HFFc6 (cell line): ENCODE measurements around the gene COL8A1. TPM values are rescaled to one million over a fixed set of nuclear protein-coding genes. Genes with fewer than 3 reads are reported as not detected.

ENCODE experiments used
- DNase-seq: peaks from one replicate; pipeline ENCODE4 v3.0.0-alpha.2; 2018
- H3K27ac Mint-ChIP-seq: 2 replicates; pipeline ENCODE4 v1.8.0; 2020; ENCODE audit warnings: mild to moderate bottlenecking, mixed read lengths
- H3K27me3 Mint-ChIP-seq: 2 replicates; pipeline ENCODE4 v1.8.0; 2021; ENCODE audit warnings: mild to moderate bottlenecking, moderate library complexity, mixed read lengths; ENCODE audit not compliant: insufficient read depth
- H3K36me3 Mint-ChIP-seq: 2 replicates; pipeline ENCODE4 v1.8.0; 2021; ENCODE audit warnings: low read depth, mixed read lengths
- H3K4me1 Mint-ChIP-seq: 2 replicates; pipeline ENCODE4 v1.8.0; 2020; ENCODE audit warnings: low read depth, mixed read lengths
- H3K4me3 Mint-ChIP-seq: 2 replicates; pipeline ENCODE4 v1.8.0; 2020; ENCODE audit warnings: mild to moderate bottlenecking, moderate library complexity, mixed read lengths
- H3K9me3 Mint-ChIP-seq: 2 replicates; pipeline ENCODE4 v1.8.0; 2020; ENCODE audit warnings: mild to moderate bottlenecking, mixed read lengths
- CTCF ChIP-seq: fragments of 200-600 bp; sonication (generic); IDR thresholded peaks from 2 replicates; pipeline ENCODE4 v1.5.0; 2021; ENCODE audit warnings: antibody characterized with exemption, mild to moderate bottlenecking
- total RNA-seq, 6 experiments: library from RNA; stranded (reverse); fragmentation: NEBNext Ultra II Directional; extraction: Animal tissue kit (Norgen Biotek cat#: 25700); gene quantifications; 2 replicates in 1 of 6; 3 replicates in 5 of 6; pipeline ENCODE4 v1.2.3, GENCODE V29; 2021

COL8A1 gene
- total RNA-seq, 6 experiments from 2014 or later, result 27.3 to 88.7 (median 30.1) TPM

DNA sequence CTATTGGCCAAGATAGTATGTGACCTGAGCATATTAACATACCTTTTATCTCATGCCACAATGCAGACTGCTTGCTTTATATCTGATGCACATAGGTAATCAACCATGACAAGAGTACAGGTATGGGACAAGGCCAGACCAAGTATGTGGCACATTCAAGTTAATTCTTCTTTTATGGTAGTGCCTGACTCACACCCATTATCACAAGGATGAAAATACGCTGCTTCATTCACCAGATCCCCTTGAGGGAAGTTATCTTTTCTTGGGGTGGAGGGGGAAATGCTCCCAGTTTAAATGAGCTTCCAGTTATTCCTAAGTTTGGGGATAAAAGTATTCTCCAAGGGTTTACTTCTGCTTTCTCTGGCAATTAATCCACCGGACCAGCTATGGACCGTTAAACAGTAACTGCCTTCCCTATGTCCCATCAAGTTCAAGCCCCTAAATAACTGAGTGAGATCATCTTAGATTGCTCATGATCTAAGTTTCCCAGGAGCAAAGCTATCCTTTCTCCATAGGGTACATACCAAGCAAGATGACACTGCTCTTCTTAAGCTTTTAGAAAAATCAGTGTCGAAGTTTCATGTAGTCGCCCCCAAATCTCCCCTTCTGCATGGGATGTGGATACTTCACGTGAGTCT lies 1.9 kb downstream of the COL8A1 start:
- no peak for TF ChIP-seq CTCF
- DNase-seq, result no peak
- H3K27ac Mint-ChIP-seq, result no peak overlapping the region; the same call in 1 of the 2 replicates
- H3K9me3 Mint-ChIP-seq, result no peaks in the 10 kb centered on the region
- H3K27me3 Mint-ChIP-seq, result peaks cover 3% of the 10 kb centered on the region; the same call in 1 of the 2 replicates
- H3K36me3 Mint-ChIP-seq, result no peaks in the 10 kb centered on the region
- H3K4me1 Mint-ChIP-seq, result peaks cover 84% of the 10 kb centered on the region
- H3K4me3 Mint-ChIP-seq, result peak overlapping the region; percentile 94; the same call in 1 of the 2 replicates

DNA sequence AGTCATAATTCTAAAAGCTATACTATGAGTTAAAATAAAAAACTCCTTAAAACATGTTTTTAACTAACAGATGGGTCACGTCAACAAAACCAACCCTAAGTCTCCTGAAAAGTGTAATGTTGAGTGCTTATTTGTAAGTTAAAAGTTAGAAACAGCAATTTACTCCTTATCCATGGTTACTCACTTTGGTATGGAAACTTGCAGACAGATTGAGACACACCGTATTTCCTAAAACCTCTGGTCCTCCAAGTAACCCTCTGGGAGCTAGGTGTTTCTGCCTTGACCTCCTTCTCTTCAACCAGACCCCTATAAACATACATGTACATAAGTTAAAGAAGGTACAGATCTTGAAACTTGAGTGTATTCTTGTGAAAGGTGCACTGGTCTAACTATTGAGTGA lies 3.1 kb downstream of the COL8A1 start:
- Mint-ChIP-seq H3K9me3 (no peaks in the 10 kb centered on the region), H3K27me3 (peaks cover 3% of the 10 kb centered on the region; the same call in 1 of the 2 replicates), H3K4me3 (no peak overlapping the region; the same call in 1 of the 2 replicates), H3K4me1 (peaks cover 86% of the 10 kb centered on the region), H3K27ac (peak overlapping the region; percentile 19; the same call in 1 of the 2 replicates), H3K36me3 (no peaks in the 10 kb centered on the region)
- TF ChIP-seq CTCF, result no peak
- no peak for DNase-seq

- Mint-ChIP-seq H3K9me3 (no peaks in the 10 kb centered on the region), H3K27me3 (peaks cover under 1% of the 10 kb centered on the region; the same call in 1 of the 2 replicates), H3K36me3 (no peaks in the 10 kb centered on the region), H3K4me3 (no peak overlapping the region), H3K4me1 (peaks cover 86% of the 10 kb centered on the region), H3K27ac (no peak overlapping the region)
- TF ChIP-seq CTCF, result no peak
- no peak for DNase-seq
These were observed 3.6 kb downstream of the COL8A1 start for GRCh38 chr3:99641982-99642381.

- no peak for DNase-seq
- no peaks in the 10 kb centered on the region for H3K36me3 Mint-ChIP-seq
- no peaks in the 10 kb centered on the region; the same call in 1 of the 2 replicates for H3K27me3 Mint-ChIP-seq
- TF ChIP-seq CTCF, result no peak
- no peak overlapping the region; the same call in 1 of the 2 replicates for H3K27ac Mint-ChIP-seq
- no peak overlapping the region for H3K4me3 Mint-ChIP-seq
- H3K9me3 Mint-ChIP-seq, result no peaks in the 10 kb centered on the region
- H3K4me1 Mint-ChIP-seq, result peaks cover 91% of the 10 kb centered on the region
These were observed 5.6 kb downstream of the COL8A1 start for GRCh38 chr3:99644017-99644416.

- Mint-ChIP-seq H3K4me1 (peaks cover 91% of the 10 kb centered on the region), H3K36me3 (peaks cover 4% of the 10 kb centered on the region), H3K27ac (no peak overlapping the region; the same call in 1 of the 2 replicates), H3K27me3 (no peaks in the 10 kb centered on the region; the same call in 1 of the 2 replicates), H3K9me3 (no peaks in the 10 kb centered on the region), H3K4me3 (no peak overlapping the region)
- DNase-seq, result no peak
- no peak for TF ChIP-seq CTCF
These were observed 6.4 kb downstream of the COL8A1 start for GRCh38 chr3:99644746-99645145.
